ENCODE results near the gene SDK2. TPM values are rescaled to one million over a fixed set of nuclear protein-coding genes. Genes with fewer than 3 reads are reported as not detected.

The SDK2 gene
- total RNA-seq, 1 donor from 2014 or later = 1.4 TPM

- no peak overlapping the region for H3K4me3 ChIP-seq
- no peak for DNase-seq
- TF ChIP-seq, protein P1, sequence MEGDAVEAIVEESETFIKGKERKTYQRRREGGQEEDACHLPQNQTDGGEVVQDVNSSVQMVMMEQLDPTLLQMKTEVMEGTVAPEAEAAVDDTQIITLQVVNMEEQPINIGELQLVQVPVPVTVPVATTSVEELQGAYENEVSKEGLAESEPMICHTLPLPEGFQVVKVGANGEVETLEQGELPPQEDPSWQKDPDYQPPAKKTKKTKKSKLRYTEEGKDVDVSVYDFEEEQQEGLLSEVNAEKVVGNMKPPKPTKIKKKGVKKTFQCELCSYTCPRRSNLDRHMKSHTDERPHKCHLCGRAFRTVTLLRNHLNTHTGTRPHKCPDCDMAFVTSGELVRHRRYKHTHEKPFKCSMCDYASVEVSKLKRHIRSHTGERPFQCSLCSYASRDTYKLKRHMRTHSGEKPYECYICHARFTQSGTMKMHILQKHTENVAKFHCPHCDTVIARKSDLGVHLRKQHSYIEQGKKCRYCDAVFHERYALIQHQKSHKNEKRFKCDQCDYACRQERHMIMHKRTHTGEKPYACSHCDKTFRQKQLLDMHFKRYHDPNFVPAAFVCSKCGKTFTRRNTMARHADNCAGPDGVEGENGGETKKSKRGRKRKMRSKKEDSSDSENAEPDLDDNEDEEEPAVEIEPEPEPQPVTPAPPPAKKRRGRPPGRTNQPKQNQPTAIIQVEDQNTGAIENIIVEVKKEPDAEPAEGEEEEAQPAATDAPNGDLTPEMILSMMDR (IDR thresholded peaks at IDR 0.05) = no peak
- H3K4me1 ChIP-seq = no peaks in the 10 kb centered on the region
- intact Hi-C loops (cut with DNase I) = no loop called here
- no peak for ATAC-seq
- H3K27ac ChIP-seq = no peak overlapping the region
- H3K27me3 ChIP-seq (ENCODE audit: low read depth) = peaks cover 28% of the 10 kb centered on the region
- no peaks in the 10 kb centered on the region for H3K36me3 ChIP-seq
- H3K9me3 ChIP-seq = no peaks in the 10 kb centered on the region
Measured at GRCh38 chr17:73491648-73492047, 152.6 kb downstream of the SDK2 start.

- H3K27ac ChIP-seq = no peak overlapping the region
- no peak for ATAC-seq
- TF ChIP-seq, protein P1 (IDR thresholded peaks at IDR 0.05) = no peak
- H3K4me3 ChIP-seq = no peak overlapping the region
- H3K27me3 ChIP-seq (ENCODE audit: low read depth) = peaks cover 28% of the 10 kb centered on the region
- no peaks in the 10 kb centered on the region for H3K4me1 ChIP-seq
- no peak for DNase-seq
- intact Hi-C loops (cut with DNase I) = no loop called here
- no peaks in the 10 kb centered on the region for H3K36me3 ChIP-seq
- no peaks in the 10 kb centered on the region for H3K9me3 ChIP-seq
Measured at GRCh38 chr17:73490851-73491250, 153.4 kb downstream of the SDK2 start.

- TF ChIP-seq, protein P1 (IDR thresholded peaks at IDR 0.05) = no peak
- peaks cover 25% of the 10 kb centered on the region for H3K27me3 ChIP-seq (ENCODE audit: low read depth)
- H3K4me1 ChIP-seq = no peaks in the 10 kb centered on the region
- DNase-seq (no peak), ATAC-seq (no peak)
- no peaks in the 10 kb centered on the region for H3K36me3 ChIP-seq
- no peak overlapping the region for H3K27ac ChIP-seq
- H3K4me3 ChIP-seq = no peak overlapping the region
- H3K9me3 ChIP-seq = peaks cover 7% of the 10 kb centered on the region
- intact Hi-C loops (cut with DNase I) = no loop called here
Measured at GRCh38 chr17:73489991-73490390, 154.3 kb downstream of the SDK2 start.

GRCh38 chr17:73489333-73489732, 154.9 kb downstream of the SDK2 start:
- intact Hi-C loops (cut with DNase I) = no loop called here
- Histone ChIP-seq H3K27ac (no peak overlapping the region), H3K27me3 (ENCODE audit: low read depth) (peaks cover 21% of the 10 kb centered on the region), H3K36me3 (no peaks in the 10 kb centered on the region), H3K4me1 (no peaks in the 10 kb centered on the region), H3K4me3 (no peak overlapping the region), H3K9me3 (peaks cover 9% of the 10 kb centered on the region)
- DNase-seq (no peak), ATAC-seq (no peak)
- TF ChIP-seq, protein P1 (IDR thresholded peaks at IDR 0.05) = no peak

DNA sequence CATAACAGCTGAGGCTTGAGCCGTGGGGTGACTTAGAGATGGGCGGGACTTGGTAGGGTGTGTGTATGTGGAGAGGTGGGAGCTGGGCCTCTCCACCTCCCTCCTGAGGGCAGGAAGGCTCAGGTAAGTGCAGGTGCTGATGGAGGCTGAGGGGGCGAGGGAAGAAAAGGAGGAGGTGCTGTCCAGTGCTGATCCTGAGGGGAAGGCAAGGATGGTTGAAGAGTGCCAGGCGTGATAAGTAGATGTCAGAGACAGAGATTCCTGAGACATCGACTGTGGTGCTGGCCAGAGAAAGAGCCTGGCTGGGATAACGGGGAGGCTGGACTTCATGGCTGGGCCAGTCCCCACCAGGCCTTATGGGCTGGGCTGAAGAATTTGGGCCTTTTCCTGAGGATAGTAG, 159.1 kb downstream of the SDK2 start:
- Histone ChIP-seq H3K27ac (no peak overlapping the region), H3K4me1 (no peaks in the 10 kb centered on the region), H3K4me3 (no peak overlapping the region), H3K9me3 (peaks cover 9% of the 10 kb centered on the region), H3K36me3 (no peaks in the 10 kb centered on the region), H3K27me3 (ENCODE audit: low read depth) (no peaks in the 10 kb centered on the region)
- ATAC-seq (no peak), DNase-seq (no peak)
- TF ChIP-seq, protein P1 (IDR thresholded peaks at IDR 0.05) = no peak
- intact Hi-C loops (cut with DNase I) = no loop called here

DNA sequence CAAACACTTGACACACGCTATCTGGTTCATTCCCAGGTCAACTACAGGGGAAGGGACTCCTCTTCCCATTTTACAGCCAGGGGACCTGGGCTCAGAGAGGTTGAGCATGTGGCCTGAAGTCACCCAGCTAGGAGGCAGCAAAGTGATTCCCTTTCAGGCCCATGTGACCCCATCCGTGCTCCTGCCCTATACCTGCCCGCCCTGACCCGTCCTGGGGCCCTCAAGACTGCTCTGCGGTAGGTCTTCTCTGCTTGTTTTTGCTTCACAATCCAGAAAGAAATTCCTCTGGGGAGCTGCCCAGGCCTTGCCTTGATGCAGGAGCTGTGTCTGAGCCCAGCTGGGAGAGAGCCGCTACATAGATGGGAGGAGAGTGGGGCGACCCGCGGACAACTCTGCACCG, 161.4 kb downstream of the SDK2 start:
- ATAC-seq (no peak), DNase-seq (peak; percentile 10)
- H3K4me1 ChIP-seq = no peaks in the 10 kb centered on the region
- H3K4me3 ChIP-seq = no peak overlapping the region
- TF ChIP-seq, protein P1 (IDR thresholded peaks at IDR 0.05) = no peak
- intact Hi-C loops (cut with DNase I) = no loop called here
- H3K9me3 ChIP-seq = peaks cover 9% of the 10 kb centered on the region
- no peak overlapping the region for H3K27ac ChIP-seq
- no peaks in the 10 kb centered on the region for H3K36me3 ChIP-seq
- H3K27me3 ChIP-seq (ENCODE audit: low read depth) = no peaks in the 10 kb centered on the region
